Body of pancreas (tissue), 4 donors: ENCODE data around the gene GPR37L1. TPM values are rescaled to one million over a fixed set of nuclear protein-coding genes. Genes with fewer than 3 reads are reported as not detected.

Experiments used
- ATAC-seq: fragments of 150-250 bp; one replicate; pipeline ENCODE4 v1.9.1; 2016
- DNase-seq, 4 donors: peaks; one replicate each; pipeline ENCODE4 v3.0.0-alpha.2; 2019
- H3K27ac ChIP-seq, 4 donors: fragments of 200-600 bp; sonication (generic); 1 replicate in 3 of 4; 2 replicates in 1 of 4; pipeline versions ENCODE4 v1.5.1 to v1.6.1; 2016 to 2019; ENCODE audit warnings: mild to moderate bottlenecking in 1 of 4, mixed read lengths in 1 of 4, moderate library complexity in 1 of 4
- H3K27me3 ChIP-seq, 2 donors: fragments of 200-600 bp; sonication (generic); one replicate each; pipeline ENCODE4 v1.6.0; 2016; ENCODE audit warnings: mild to moderate bottlenecking in 1 of 2
- H3K36me3 ChIP-seq, 2 donors: fragments of 200-600 bp; sonication (generic); replicated peaks in 1 of 2; 2 replicates each; pipeline ENCODE4 v1.5.1; 2016; ENCODE audit warnings: low read depth in 2 of 2; ENCODE audit not compliant: insufficient read depth in 1 of 2
- H3K4me1 ChIP-seq: fragments of 200-600 bp; sonication (generic); one replicate; pipeline ENCODE4 v1.6.0; 2016
- H3K4me3 ChIP-seq, 2 donors: fragments of 200-600 bp; sonication (generic); 1 replicate in 1 of 2; 2 replicates in 1 of 2; pipeline ENCODE4 v1.5.1; 2016 to 2019
- H3K9me3 ChIP-seq, 3 donors: fragments of 200-600 bp; sonication (generic); 1 replicate in 2 of 3; 2 replicates in 1 of 3; pipeline ENCODE4 v1.5.1; 2016
- POLR2A ChIP-seq, 3 donors: fragments of 450-650 bp; IDR thresholded peaks; one replicate each; pipeline ENCODE4 v1.6.1; 2016; ENCODE audit warnings: antibody characterized with exemption in 3 of 3, mild to moderate bottlenecking in 2 of 3
- WGBS, 2 donors: methylation state at CpG; one replicate each; pipeline ENCODE4 v1.1.5; 2017; 5-methylcytosine and 5-hydroxymethylcytosine counted together
- intact Hi-C: fragments of 100-400 bp; cut with DNase I; formaldehyde crosslinking; loops from one replicate; pipeline ENCODE4 v1.15.1; 2023
- total RNA-seq, 2 donors: library from RNA; depleted of rRNA; stranded (reverse); fragments of >200 nt; gene quantifications; one replicate each; pipeline ENCODE4 v1.1.0, GENCODE V29; 2016
- TF ChIP-seq, protein P1 (sequence below), 7 experiments: fragments of 450-650 bp in 4 of 7; fragments of 200-600 bp in 3 of 7; sonication (generic) in 3 of 7; IDR thresholded peaks; one replicate each; pipeline ENCODE4 v1.5.1; 2016 to 2019; ENCODE audit warnings: antibody characterized with exemption in 7 of 7

The GPR37L1 gene
- total RNA-seq, 2 donors from 2014 or later = not detected

DNA sequence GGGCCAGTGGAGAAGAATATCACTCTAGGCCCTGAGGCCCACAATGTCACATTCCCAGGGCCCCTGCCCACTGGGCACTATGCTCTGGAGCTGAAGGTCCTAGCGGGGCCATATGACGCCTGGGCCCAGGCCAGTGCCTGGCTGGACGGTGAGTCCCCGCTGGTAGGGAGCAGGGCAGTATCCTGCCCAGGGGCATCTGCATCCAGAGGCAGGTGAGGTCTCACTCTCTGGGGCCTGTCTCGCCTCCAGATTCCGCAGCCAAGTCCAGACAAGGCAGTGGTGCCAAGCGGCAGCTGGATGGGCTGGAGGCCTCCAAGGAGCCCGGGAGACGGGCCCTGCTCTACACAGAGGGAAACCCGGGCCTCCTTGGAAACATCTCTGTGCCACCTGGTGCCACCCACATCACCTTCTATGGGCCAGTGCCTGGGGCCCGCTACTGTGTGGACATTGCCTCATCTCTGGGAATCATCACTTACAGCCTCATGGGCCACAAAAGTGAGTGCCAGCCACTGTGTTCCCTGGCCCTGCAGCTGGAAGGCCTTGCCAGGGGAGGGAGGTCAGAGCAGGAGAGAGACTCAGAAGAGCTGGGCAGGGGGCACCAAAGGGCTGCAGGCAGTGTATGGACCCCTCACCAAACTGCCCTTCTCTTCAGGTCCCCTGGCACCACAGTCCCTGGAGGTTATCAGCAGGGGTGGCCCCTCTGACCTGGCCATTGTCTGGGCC lies 48.7 kb downstream of the GPR37L1 start:
- Histone ChIP-seq H3K27me3 (no peaks in the 10 kb centered on the region), H3K9me3 (no peaks in the 10 kb centered on the region), H3K27ac (no peak overlapping the region), H3K4me1 (no peaks in the 10 kb centered on the region), H3K36me3 (no peaks in the 10 kb centered on the region), H3K4me3 (no peak overlapping the region)
- TF ChIP-seq, protein P1, sequence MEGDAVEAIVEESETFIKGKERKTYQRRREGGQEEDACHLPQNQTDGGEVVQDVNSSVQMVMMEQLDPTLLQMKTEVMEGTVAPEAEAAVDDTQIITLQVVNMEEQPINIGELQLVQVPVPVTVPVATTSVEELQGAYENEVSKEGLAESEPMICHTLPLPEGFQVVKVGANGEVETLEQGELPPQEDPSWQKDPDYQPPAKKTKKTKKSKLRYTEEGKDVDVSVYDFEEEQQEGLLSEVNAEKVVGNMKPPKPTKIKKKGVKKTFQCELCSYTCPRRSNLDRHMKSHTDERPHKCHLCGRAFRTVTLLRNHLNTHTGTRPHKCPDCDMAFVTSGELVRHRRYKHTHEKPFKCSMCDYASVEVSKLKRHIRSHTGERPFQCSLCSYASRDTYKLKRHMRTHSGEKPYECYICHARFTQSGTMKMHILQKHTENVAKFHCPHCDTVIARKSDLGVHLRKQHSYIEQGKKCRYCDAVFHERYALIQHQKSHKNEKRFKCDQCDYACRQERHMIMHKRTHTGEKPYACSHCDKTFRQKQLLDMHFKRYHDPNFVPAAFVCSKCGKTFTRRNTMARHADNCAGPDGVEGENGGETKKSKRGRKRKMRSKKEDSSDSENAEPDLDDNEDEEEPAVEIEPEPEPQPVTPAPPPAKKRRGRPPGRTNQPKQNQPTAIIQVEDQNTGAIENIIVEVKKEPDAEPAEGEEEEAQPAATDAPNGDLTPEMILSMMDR (IDR thresholded peaks at IDR 0.05) = no peak
- no peak for TF ChIP-seq POLR2A (IDR thresholded peaks at IDR 0.05)
- no peak for ATAC-seq
- WGBS, 2 donors = 95% methylated on average over 10 of the region's 11 CpGs; no CpG with 5 or more reads in 1 of the 2 donors
- no peak for DNase-seq
- intact Hi-C loops = no loop called here

DNA sequence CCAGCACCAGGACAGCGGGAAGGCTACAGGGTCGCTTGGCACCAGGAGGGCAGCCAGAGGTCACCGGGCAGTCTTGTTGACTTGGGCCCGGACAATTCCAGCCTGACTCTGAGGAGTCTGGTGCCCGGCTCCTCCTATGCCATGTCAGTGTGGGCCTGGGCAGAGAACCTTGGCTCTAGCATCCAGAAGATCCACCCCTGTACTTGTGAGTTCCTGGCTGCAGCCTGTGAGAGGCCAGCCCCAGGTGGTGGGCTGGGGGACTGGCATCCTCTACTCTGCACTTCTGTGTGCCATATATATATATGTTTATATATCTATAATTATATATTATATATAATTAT lies 49.3 kb downstream of the GPR37L1 start:
- 90% methylated on average over 5 of the region's 5 CpGs; no CpG with 5 or more reads in 1 of the 2 donors for WGBS, 2 donors
- Histone ChIP-seq H3K27ac (no peak overlapping the region), H3K36me3 (no peaks in the 10 kb centered on the region), H3K9me3 (no peaks in the 10 kb centered on the region), H3K4me1 (no peaks in the 10 kb centered on the region), H3K4me3 (no peak overlapping the region), H3K27me3 (no peaks in the 10 kb centered on the region)
- no peak for DNase-seq
- no peak for ATAC-seq
- TF ChIP-seq, protein P1 (IDR thresholded peaks at IDR 0.05) = no peak
- TF ChIP-seq POLR2A (IDR thresholded peaks at IDR 0.05) = no peak
- intact Hi-C loops = no loop called here

DNA sequence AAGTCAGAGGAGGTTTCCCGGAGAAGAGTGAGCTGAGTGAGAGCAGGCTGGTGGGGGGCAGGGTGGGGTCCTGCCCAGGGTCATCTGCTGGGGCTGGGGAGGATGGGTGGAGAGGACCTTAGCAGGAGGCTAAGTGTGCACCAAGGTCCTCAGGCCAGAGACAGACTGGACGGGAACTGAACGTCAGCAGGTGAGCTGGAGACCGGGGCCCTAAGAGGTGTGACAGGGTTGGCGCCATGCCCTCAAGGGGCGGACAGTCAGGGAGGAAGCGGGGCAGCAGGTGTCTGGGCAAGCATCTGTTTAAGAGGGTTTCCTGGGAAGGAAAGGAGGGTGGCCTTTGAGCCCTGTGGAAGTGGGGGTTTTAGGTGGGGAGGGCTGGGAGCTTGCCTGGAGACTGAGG lies 51.3 kb downstream of the GPR37L1 start:
- H3K27me3 ChIP-seq = no peaks in the 10 kb centered on the region
- no peak overlapping the region for H3K27ac ChIP-seq
- 85 to 89% methylated on average over 7 of the region's 7 CpGs for WGBS, 2 donors
- H3K4me3 ChIP-seq = no peak overlapping the region
- ATAC-seq = no peak
- no peak for TF ChIP-seq POLR2A (IDR thresholded peaks at IDR 0.05)
- TF ChIP-seq, protein P1 (IDR thresholded peaks at IDR 0.05) = no peak
- no peaks in the 10 kb centered on the region for H3K36me3 ChIP-seq
- H3K4me1 ChIP-seq = no peaks in the 10 kb centered on the region
- intact Hi-C loops = no loop called here
- DNase-seq = no peak
- no peaks in the 10 kb centered on the region for H3K9me3 ChIP-seq

DNA sequence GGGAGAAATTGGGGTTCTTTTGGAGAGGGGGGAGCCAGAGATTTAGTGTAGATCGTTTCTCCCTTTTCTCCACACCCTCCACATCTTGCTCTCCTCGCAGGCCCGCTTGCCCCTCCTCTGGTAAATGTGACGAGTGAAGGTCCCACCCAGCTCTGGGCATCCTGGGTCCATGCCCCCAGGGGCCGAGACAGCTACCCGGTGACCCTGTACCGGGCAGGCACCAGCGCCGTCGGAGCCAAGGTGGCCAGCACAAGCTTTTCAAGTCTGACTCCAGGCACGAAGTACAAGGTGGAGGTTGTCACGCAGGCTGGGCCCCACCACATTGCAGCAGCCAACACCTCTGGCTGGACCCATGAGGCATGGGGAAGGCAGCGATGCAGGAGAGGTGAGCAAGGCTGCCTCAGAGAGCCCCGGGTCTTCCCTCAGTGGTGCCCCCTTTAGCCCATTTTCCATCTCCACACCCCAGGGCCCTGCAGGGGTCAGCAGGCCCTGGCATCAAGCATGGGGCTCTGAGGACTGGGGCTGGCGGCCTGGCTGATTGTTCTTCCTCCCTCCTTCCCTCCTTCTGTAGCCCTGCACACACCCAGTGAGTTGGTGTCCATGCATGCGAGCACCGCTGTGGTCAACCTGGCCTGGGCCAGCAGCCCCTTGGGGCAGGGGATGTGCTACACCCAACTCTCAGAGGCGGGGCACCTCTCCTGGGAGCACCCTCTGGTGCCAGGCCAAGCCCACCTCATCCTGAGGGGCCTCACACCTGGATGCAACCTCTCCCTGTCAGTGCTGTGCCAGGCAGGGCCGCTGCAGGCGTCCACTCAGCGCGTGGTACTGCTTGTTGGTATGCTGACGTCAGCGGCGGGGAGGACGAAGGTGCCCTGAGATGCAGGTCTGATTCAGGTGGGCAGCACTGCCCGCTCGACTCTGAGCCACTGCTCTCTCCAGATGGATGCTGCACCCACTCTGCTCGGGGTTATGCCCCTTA lies 54.5 kb downstream of the GPR37L1 start:
- no peaks in the 10 kb centered on the region for H3K9me3 ChIP-seq
- intact Hi-C loops = no loop called here
- no peak overlapping the region for H3K27ac ChIP-seq
- H3K36me3 ChIP-seq = no peaks in the 10 kb centered on the region
- H3K4me3 ChIP-seq = no peak overlapping the region
- DNase-seq (no peak), ATAC-seq (no peak)
- TF ChIP-seq, protein P1 (IDR thresholded peaks at IDR 0.05) = no peak
- TF ChIP-seq POLR2A (IDR thresholded peaks at IDR 0.05) = no peak
- 78 to 81% methylated on average over 14 to 29 of the region's 29 CpGs for WGBS, 2 donors
- H3K4me1 ChIP-seq = no peaks in the 10 kb centered on the region
- no peaks in the 10 kb centered on the region for H3K27me3 ChIP-seq
